DOHH2 (cell line): ENCODE data around the gene REEP1.

Experiments
- CTCF ChIP-seq: fragments of 200-600 bp; sonication (generic); IDR thresholded peaks from one replicate; pipeline ENCODE4 v1.5.1; 2014; ENCODE audit warnings: antibody characterized with exemption, mild to moderate bottlenecking, low read depth, low read length; ENCODE audit not compliant: poor library complexity, severe bottlenecking
- EZH2phosphoT487 ChIP-seq: fragments of 200-600 bp; sonication (generic); IDR thresholded peaks from 2 replicates; pipeline ENCODE4 v1.6.1; 2017; ENCODE audit warnings: borderline replicate concordance, mild to moderate bottlenecking, antibody characterized with exemption, low read length, moderate library complexity, mixed read lengths

DNA sequence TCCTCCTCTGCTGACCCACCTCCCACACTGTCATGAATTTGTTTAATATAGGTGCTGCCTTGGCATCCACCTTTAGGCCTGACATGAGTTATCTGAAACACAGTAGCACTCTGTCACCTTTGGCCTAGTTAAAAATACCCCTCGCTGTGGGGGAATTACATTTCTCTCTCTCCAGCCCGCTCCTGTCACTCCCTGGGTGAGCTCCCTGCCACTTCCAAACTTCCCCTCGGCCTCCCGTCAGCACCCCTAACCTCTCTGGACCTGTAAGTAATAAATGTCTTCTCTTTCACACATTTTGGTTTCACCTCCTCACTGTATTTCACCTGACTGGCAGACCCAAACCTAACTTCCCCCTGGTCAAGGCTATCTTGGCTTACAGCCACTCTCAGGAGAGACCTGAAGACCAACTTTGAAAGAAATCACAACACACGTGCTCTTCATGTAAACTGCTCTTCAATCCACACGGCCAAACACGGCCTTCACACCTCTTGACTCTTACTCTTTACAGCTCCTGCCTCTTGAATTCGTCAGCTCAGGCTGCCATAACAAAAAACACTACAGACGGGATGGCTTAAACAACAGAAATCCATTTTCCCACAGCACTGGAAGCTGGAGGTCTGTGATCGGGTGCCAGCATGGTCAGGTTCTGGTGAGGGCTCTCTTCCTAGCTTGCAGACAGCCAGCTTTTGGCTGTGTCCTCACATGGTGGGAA lies 28.3 kb downstream of the REEP1 start:
- no peak for TF ChIP-seq CTCF
- TF ChIP-seq EZH2phosphoT487 = no peak
